H9 (cell line): Measurements from ENCODE around the gene RASGRF1. TPM values are rescaled to one million over a fixed set of nuclear protein-coding genes. Genes with fewer than 3 reads are reported as not detected.

Source experiments
- DNase-seq: peaks from one replicate; pipeline ENCODE4 v3.0.0-alpha.2; 2017
- H2AFZ ChIP-seq: one replicate; pipeline ENCODE4 v1.6.1; 2013; ENCODE audit warnings: mild to moderate bottlenecking, low read length, control low read depth, moderate library complexity
- H2AK5ac ChIP-seq: 2 replicates; pipeline ENCODE4 v1.6.1; 2013; ENCODE audit warnings: low read length, control low read depth, mixed read lengths; ENCODE audit not compliant: insufficient read length
- H2BK120ac ChIP-seq: one replicate; pipeline ENCODE4 v1.6.1; 2013; ENCODE audit warnings: low read depth, mild to moderate bottlenecking, low read length, control low read depth, inconsistent platforms; ENCODE audit not compliant: poor library complexity, severe bottlenecking
- H2BK12ac ChIP-seq: 2 replicates; pipeline ENCODE4 v1.6.1; 2013; ENCODE audit warnings: low read length, control low read depth, mixed read lengths, low read depth; ENCODE audit not compliant: insufficient read length
- H2BK15ac ChIP-seq: 2 replicates; pipeline ENCODE4 v1.6.1; 2013; ENCODE audit warnings: low read depth, low read length, control low read depth
- H2BK20ac ChIP-seq: one replicate; pipeline ENCODE4 v1.6.1; 2013; ENCODE audit warnings: low read depth, mild to moderate bottlenecking, low read length, control low read depth, inconsistent platforms; ENCODE audit not compliant: poor library complexity, severe bottlenecking
- H2BK5ac ChIP-seq: 2 replicates; pipeline ENCODE4 v1.6.1; 2013; ENCODE audit warnings: low read length, control low read depth, mixed read lengths; ENCODE audit not compliant: insufficient read length
- H3K14ac ChIP-seq: 2 replicates; pipeline ENCODE4 v1.6.1; 2013; ENCODE audit warnings: low read length, control low read depth; ENCODE audit not compliant: insufficient read depth
- H3K18ac ChIP-seq: 2 replicates; pipeline ENCODE4 v1.6.1; 2013; ENCODE audit warnings: low read depth, mild to moderate bottlenecking, mixed read lengths, low read length, control low read depth; ENCODE audit not compliant: insufficient read length
- H3K23ac ChIP-seq: 2 replicates; pipeline ENCODE4 v1.6.1; 2013; ENCODE audit warnings: low read length, control low read depth, mixed read lengths, low read depth; ENCODE audit not compliant: insufficient read length
- H3K23me2 ChIP-seq: 2 replicates; pipeline ENCODE4 v1.6.1; 2013; ENCODE audit warnings: low read depth, mild to moderate bottlenecking, mixed read lengths, low read length, control low read depth; ENCODE audit not compliant: insufficient read length, poor library complexity, severe bottlenecking
- H3K27ac ChIP-seq: 2 replicates; pipeline ENCODE4 v1.5.1; 2013; ENCODE audit warnings: low read length, control low read depth, mixed read lengths, low read depth; ENCODE audit not compliant: insufficient read length
- H3K27me3 ChIP-seq: 2 replicates; pipeline ENCODE4 v1.6.1; 2013; ENCODE audit warnings: low read length, control low read depth, inconsistent platforms; ENCODE audit not compliant: insufficient read depth
- H3K4ac ChIP-seq: 2 replicates; pipeline ENCODE4 v1.6.1; 2013; ENCODE audit warnings: low read depth, mild to moderate bottlenecking, control low read depth, inconsistent platforms, low read length, moderate library complexity
- H3K4me1 ChIP-seq: 2 replicates; pipeline ENCODE4 v1.6.1; 2013; ENCODE audit warnings: low read length, control low read depth, inconsistent platforms; ENCODE audit not compliant: insufficient read depth
- H3K4me2 ChIP-seq: 2 replicates; pipeline ENCODE4 v1.6.1; 2013; ENCODE audit warnings: low read length, control low read depth, mixed read lengths; ENCODE audit not compliant: insufficient read length, insufficient read depth
- H3K56ac ChIP-seq: 2 replicates; pipeline ENCODE4 v1.6.1; 2013; ENCODE audit warnings: low read depth, mild to moderate bottlenecking, mixed read lengths, low read length, control low read depth; ENCODE audit not compliant: insufficient read length
- H3K79me1 ChIP-seq: 2 replicates; pipeline ENCODE4 v1.6.1; 2013; ENCODE audit warnings: low read depth, mild to moderate bottlenecking, moderate library complexity, low read length, control low read depth, inconsistent platforms; ENCODE audit not compliant: insufficient read depth, poor library complexity, severe bottlenecking
- H3K79me2 ChIP-seq: 2 replicates; pipeline ENCODE4 v1.6.1; 2013; ENCODE audit warnings: low read length, control low read depth, inconsistent platforms; ENCODE audit not compliant: insufficient read depth
- H3K9ac ChIP-seq: 2 replicates; pipeline ENCODE4 v1.6.1; 2013; ENCODE audit warnings: low read length, control low read depth, mixed read lengths; ENCODE audit not compliant: insufficient read length; ENCODE audit errors: extremely low read depth
- H3K9me3 ChIP-seq: one replicate; pipeline ENCODE4 v1.6.1; 2013; ENCODE audit warnings: low read depth, low read length, inconsistent platforms; ENCODE audit not compliant: control insufficient read depth
- H3T11ph ChIP-seq: one replicate; pipeline ENCODE4 v1.6.1; 2013; ENCODE audit warnings: mild to moderate bottlenecking, low read length, control low read depth, inconsistent platforms
- H4K20me1 ChIP-seq: one replicate; pipeline ENCODE4 v1.6.1; 2013; ENCODE audit not compliant: control insufficient read depth, insufficient read length, insufficient read depth
- H4K5ac ChIP-seq: 2 replicates; pipeline ENCODE4 v1.6.1; 2013; ENCODE audit warnings: low read depth, mild to moderate bottlenecking, mixed read lengths, low read length, control low read depth; ENCODE audit not compliant: insufficient read length
- H4K8ac ChIP-seq: replicated peaks from 2 replicates; pipeline ENCODE4 v1.6.1; 2013; ENCODE audit warnings: low read length, control low read depth, mixed read lengths, low read depth; ENCODE audit not compliant: insufficient read length
- H4K91ac ChIP-seq: 2 replicates; pipeline ENCODE4 v1.6.1; 2013; ENCODE audit warnings: low read depth, mild to moderate bottlenecking, moderate library complexity, mixed read lengths, low read length, control low read depth; ENCODE audit not compliant: insufficient read length
- H3K27ac Mint-ChIP-seq, 3 experiments: 2 replicates in 2 of 3; 3 replicates in 1 of 3; pipeline ENCODE4 v1.8.0; 2020 to 2021; ENCODE audit warnings: mixed read lengths in 3 of 3, mild to moderate bottlenecking in 1 of 3, moderate library complexity in 1 of 3
- H3K27me3 Mint-ChIP-seq: 2 replicates; pipeline ENCODE4 v1.8.0; 2021; ENCODE audit warnings: low read depth, mild to moderate bottlenecking, moderate library complexity, mixed read lengths
- H3K36me3 Mint-ChIP-seq, 3 experiments: 2 replicates in 2 of 3; 3 replicates in 1 of 3; pipeline ENCODE4 v1.8.0; 2020 to 2021; ENCODE audit warnings: low read depth in 3 of 3, mixed read lengths in 3 of 3; ENCODE audit not compliant: insufficient read depth in 1 of 3
- H3K4me1 Mint-ChIP-seq, 2 experiments: 2 replicates each; pipeline ENCODE4 v1.8.0; 2020; ENCODE audit warnings: mixed read lengths in 2 of 2
- H3K4me3 Mint-ChIP-seq, 2 experiments: 2 replicates in 1 of 2; 3 replicates in 1 of 2; pipeline ENCODE4 v1.8.0; 2020 to 2021; ENCODE audit warnings: mild to moderate bottlenecking in 2 of 2, mixed read lengths in 2 of 2, moderate library complexity in 1 of 2
- H3K9me3 Mint-ChIP-seq, 2 experiments: 2 replicates in 1 of 2; 3 replicates in 1 of 2; pipeline ENCODE4 v1.8.0; 2020; ENCODE audit warnings: mild to moderate bottlenecking in 2 of 2, mixed read lengths in 2 of 2, moderate library complexity in 1 of 2
- WGBS: extraction: QIAGEN DNeasy Blood & Tissue Kit; methylation state at CpG from one replicate; pipeline ENCODE4 v1.1.7; 2013; ENCODE audit warnings: missing lambda C conversion rate, low lambda C conversion rate, mixed read lengths; ENCODE audit not compliant: insufficient read length; ENCODE audit errors: extremely low coverage; 5-methylcytosine and 5-hydroxymethylcytosine counted together
- total RNA-seq: library from RNA; stranded (reverse); gene quantifications from 2 replicates; pipeline ENCODE4 v1.2.1, GENCODE V29; 2021
- TF ChIP-seq, protein P1 (sequence below): fragments of 200-600 bp; sonication (generic); conservative IDR thresholded peaks from 3 replicates; pipeline ENCODE4 v1.8.0; 2021; ENCODE audit warnings: antibody characterized with exemption, mild to moderate bottlenecking

Gene RASGRF1
- total RNA-seq, 1 experiment from 2014 or later = 0.48 TPM

GRCh38 chr15:78981532-78982313, 108.9 kb downstream of the RASGRF1 start:
- Histone ChIP-seq H3K79me2 (no peaks in the 10 kb centered on the region), H2AFZ (no peak overlapping the region), H4K20me1 (no peaks in the 10 kb centered on the region), H3K4me2 (no peak overlapping the region), H2BK5ac (no peak overlapping the region), H4K5ac (no peak overlapping the region), H3K23me2 (no peaks in the 10 kb centered on the region), H3K23ac (no peak overlapping the region), H3K27me3 (no peaks in the 10 kb centered on the region), H2BK120ac (no peak overlapping the region), H3K56ac (no peak overlapping the region), H3K14ac (no peak overlapping the region), H3K9me3 (no peaks in the 10 kb centered on the region), H3K4ac (no peak overlapping the region), H3K79me1 (no peaks in the 10 kb centered on the region), H3K4me1 (no peaks in the 10 kb centered on the region), H2BK12ac (no peak overlapping the region), H4K8ac (no peak overlapping the region), H2BK15ac (no peak overlapping the region), H4K91ac (no peak overlapping the region), H3K9ac (no peak overlapping the region), H2BK20ac (no peak overlapping the region), H3T11ph (no peak overlapping the region), H2AK5ac (no peak overlapping the region), H3K18ac (no peak overlapping the region), H3K27ac (no peak overlapping the region)
- Mint-ChIP-seq H3K4me1 (peaks cover 0 to 20% of the 10 kb centered on the region in 2 experiments; a peak in 3 of 4 replicates), H3K27ac (no peak overlapping the region), H3K36me3 (no peaks in the 10 kb centered on the region; a peak in 1 of 7 replicates), H3K4me3 (no peak overlapping the region), H3K27me3 (peaks cover 32% of the 10 kb centered on the region), H3K9me3 (no peaks in the 10 kb centered on the region)
- no peak for DNase-seq
- no CpG with 5 or more reads among the region's 11 CpGs for WGBS
- TF ChIP-seq, protein P1, sequence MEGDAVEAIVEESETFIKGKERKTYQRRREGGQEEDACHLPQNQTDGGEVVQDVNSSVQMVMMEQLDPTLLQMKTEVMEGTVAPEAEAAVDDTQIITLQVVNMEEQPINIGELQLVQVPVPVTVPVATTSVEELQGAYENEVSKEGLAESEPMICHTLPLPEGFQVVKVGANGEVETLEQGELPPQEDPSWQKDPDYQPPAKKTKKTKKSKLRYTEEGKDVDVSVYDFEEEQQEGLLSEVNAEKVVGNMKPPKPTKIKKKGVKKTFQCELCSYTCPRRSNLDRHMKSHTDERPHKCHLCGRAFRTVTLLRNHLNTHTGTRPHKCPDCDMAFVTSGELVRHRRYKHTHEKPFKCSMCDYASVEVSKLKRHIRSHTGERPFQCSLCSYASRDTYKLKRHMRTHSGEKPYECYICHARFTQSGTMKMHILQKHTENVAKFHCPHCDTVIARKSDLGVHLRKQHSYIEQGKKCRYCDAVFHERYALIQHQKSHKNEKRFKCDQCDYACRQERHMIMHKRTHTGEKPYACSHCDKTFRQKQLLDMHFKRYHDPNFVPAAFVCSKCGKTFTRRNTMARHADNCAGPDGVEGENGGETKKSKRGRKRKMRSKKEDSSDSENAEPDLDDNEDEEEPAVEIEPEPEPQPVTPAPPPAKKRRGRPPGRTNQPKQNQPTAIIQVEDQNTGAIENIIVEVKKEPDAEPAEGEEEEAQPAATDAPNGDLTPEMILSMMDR = no peak
